Midbrain (tissue), 1 donor: ENCODE measurements around the gene ZNF554.

Source experiments
- DNase-seq: peaks from one replicate; lab custom pipeline; 2025; lab: John Stamatoyannopoulos, UW

ZNF554 gene

DNA sequence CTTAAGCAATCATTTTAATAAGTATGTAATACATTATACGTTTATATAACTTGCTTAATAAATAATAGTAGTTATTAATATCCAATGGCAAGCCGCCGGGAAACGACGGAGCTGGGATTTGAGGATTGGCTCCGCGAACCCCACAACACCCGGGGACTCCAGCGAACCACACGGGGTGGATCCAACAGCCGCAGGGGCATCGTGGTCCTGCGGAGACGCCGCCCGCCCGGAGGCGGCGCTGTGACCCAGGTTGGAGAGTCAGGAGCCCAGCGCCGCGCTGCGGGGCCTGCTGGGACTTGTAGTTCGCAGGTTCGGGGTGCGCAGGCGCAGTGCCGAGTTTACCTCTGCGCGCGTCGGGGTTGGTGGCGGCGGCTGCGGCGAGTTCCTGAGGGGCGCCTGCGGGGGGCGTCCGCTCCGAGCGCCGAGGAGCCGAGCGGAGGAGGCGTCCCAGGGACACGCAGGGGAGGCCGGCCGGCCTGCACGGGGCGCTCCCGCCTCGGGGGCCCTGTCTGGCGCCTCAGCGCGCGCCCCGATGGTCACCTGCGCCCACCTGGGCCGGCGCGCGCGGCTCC lies at the start of gene ZNF554:
Gene ZNF554, plus strand, starts transcription at position 329 of the 572 bp plus-strand sequence. Its CDS starts 204 bp downstream, at position 533.
- peak; percentile 95 for DNase-seq

GRCh38 chr19:2770055-2771013 lies 49.3 kb upstream of the ZNF554 start:
- peak; percentile 20 for DNase-seq

DNA sequence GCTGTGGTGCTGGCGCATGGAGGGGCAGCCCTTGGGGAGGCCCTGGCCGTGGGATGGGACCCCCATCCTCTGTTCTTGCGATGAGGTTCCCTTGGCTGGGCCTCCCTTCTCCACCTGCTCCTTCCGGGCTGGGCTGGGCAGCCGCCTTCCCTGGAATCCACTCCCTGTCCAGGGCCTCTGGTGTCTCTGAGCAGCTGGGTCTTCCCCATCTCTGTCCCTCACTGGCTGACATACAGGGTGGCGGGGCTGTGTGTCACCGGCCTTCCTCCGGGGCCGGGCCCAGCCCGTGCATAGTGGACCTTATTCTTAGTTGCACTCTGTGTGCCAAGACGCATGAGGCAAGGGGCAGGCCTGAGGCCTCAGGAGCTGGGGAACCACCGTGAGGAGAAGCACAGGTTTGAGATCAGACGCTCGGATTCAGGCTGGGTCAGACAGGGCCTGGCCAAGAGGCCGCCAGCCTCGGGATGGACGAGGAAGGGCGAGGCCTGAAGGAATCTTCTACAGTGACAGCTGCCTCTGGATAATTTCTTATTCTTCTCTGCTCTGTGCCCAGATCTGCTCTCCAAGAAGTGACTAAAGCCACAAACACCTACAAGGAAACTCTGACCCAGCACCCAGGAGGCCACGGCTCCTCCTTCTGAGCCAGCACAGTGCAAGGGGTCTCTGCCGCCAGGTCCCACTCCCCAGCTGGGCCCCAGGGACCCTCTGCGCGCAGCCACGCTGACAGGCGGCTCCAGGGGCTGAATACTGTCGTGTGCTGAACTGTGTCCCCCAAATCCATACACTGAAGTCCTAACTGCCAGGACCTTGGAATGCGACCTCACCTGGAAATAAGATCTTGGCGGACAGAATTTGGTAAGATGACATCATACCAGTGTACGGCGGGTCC lies 47.6 kb upstream of the ZNF554 start:
- no peak for DNase-seq

- DNase-seq = no peak
Observed at GRCh38 chr19:2774083-2774679, 45.5 kb upstream of the ZNF554 start.

DNA sequence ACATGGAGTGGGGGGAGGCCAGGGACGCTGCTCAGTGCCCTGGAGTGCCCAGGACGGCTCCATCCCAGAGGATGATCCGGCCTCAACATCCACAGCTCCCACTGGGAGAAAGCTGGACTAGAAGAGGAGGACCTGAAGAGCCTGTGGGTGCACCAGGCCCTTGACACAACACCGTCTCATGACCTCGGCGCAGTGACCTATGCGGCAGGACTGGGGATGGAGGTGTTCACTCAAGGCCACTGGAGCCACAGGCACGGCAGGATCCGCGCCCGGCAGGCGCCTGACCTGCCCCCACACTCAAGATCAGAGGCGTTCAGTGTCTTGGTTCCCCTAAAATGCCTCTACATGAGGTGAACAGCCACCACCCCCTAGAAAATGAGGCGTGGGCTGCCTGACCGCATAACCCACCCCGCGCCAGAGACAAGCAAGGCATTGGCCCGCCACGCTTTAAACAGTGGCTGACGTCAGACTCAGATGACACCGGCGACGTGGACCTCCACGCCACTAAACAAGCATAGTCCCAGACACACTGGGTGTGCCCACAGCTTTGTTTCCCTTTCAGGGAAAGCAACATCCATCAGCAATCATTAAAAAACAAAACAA lies 44.6 kb upstream of the ZNF554 start:
- DNase-seq = no peak

DNA sequence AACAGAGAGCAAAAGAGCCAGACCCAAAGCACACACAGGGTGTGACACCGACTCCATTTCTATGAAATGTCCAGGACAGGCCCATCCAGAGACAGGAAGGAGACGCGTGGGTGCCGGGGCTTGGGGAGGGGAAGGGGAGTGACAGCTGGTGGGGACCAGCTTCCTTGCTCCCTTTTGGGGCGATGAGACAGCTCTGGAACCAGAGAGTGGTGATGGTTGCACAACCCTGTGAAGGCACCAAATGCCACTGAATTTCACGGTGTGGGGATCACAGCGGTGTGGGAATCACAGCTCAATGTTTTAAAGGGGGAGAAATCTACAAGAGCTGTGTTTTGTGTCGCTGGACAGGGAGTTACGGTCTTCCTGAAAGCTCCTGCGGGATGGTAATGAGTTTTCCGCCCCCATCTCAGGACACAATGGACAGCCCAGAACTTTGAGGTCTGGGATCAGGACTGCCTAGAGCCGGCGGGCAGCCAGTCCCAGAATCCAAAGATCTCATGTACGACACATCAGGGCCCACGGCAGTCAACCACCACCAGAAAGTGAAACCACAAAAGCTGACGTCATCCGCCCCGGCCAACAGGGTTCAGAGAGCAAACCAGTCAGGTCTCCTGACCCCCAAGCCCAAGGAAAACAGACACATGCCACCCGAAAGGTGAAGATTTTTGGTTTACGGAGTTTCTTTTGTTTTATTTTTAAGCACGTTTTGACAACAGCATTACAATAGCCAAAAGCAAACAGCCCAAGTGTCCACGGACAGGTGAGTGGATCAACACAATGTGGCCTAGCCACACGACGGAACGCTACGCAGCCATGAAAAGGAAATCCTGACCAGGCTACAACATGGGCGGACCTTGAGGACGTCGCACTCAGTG lies 43.9 kb upstream of the ZNF554 start:
- DNase-seq = no peak

GRCh38 chr19:2777952-2778683 lies 41.5 kb upstream of the ZNF554 start:
- no peak for DNase-seq

- peak; percentile 58 for DNase-seq
Observed at GRCh38 chr19:2779121-2779740, 40.4 kb upstream of the ZNF554 start.

DNA sequence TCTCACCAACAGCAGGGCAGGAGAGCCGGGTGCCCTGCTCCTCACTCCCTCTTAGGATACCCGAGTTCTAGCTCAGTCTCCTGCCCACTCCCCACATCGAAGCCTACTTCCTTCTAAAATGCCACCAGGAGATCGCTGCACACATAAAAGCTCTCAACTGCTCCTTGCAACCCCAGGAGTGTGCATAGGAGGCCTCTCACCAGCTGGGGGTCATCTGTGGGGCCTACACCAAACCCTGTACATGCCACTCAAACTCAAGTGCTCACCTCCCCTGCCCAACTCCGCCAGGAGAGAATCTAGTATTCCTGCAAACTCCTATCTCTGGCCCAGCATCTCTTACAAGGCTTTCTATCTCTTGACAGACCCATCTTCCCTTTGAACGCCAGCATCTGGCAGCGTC lies 39.4 kb upstream of the ZNF554 start:
- no peak for DNase-seq

GRCh38 chr19:2782329-2782935 lies 37.2 kb upstream of the ZNF554 start:
- no peak for DNase-seq

GRCh38 chr19:2782936-2783780 lies 36.5 kb upstream of the ZNF554 start, which contains the start of gene SGTA:
Gene SGTA, minus strand, starts transcription at chr19:2783273. Its CDS starts 14,205 bp downstream, at chr19:2769068.
- DNase-seq = peak; percentile 99

GRCh38 chr19:2783781-2784145 lies 35.9 kb upstream of the ZNF554 start:
- no peak for DNase-seq

DNA sequence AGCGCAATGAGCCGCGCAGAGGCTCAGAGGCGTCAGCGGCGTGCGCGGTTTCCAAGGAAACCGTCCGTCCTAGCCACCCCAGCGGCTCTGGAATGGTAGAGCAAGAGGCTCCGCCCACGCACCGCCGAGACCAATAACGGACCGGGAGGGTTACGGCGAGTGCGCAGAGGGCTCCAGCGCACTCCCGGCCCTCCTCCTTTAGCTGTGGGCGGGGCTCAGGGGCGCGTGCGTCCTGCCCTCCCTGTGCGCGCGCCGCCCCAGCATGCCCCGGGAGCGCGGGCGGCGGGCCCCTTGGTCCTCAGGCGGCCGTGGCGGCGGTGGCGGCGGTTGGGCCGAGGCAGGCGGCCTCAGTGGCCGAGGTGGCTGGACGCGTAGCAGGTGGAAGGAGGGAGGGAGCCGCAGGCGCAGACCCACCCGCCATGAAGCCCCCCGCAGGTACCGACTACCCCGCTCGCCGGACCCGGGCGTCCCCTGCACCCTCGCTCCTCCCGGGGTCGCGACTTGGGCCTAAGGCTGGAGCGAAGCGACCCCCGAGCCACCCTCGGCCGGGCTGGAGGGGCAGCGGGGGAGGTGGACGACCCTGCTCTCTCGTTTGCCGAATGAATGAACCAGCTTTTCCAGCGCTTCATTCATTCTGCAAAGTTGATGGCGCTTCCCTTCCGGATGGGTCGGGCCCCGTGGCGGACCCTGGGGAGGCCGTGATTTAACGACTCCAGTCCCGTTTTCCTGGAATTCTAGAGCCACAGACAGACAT lies 34.2 kb upstream of the ZNF554 start, which contains the start of gene THOP1:
Gene THOP1, plus strand, starts transcription at position 260 of the 754 bp plus-strand sequence. Its CDS starts 160 bp downstream, at position 420.
- DNase-seq = peak; percentile 99

- no peak for DNase-seq
Observed at GRCh38 chr19:2787115-2787514, 32.6 kb upstream of the ZNF554 start.

DNA sequence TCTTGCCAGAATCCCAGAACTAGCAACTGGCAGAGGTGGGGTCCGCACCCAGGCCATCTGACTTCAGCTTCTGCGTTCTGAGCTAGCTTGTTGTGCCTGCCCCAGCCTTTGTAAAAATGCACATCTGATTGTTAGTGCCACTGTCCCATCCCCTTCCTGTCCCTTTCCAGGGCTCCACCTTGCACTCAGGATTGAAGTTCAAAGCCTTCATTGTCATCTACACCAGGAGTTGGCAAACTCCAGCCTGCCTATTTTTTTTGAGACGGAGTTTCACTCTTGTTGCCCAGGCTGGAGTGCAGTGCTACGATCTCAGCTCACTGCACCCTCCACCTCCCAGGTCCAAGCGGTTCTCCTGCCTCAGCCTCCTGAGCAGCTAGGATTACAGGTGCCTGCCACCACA lies 31.4 kb upstream of the ZNF554 start:
- DNase-seq = no peak

GRCh38 chr19:2790194-2790556 lies 29.5 kb upstream of the ZNF554 start:
- DNase-seq = no peak
